GM12878 (cell line): ENCODE measurements around the gene TPRN. TPM values are rescaled to one million over a fixed set of nuclear protein-coding genes. Genes with fewer than 3 reads are reported as not detected.

Experiments
- ASH2L ChIP-seq: fragments of 300-600, 200-600 bp; sonication (generic); IDR thresholded peaks from 2 replicates; pipeline ENCODE4 v1.6.1; 2017; ENCODE audit warnings: low read depth, mild to moderate bottlenecking, borderline replicate concordance
- ATF3 ChIP-seq: IDR thresholded peaks from 2 replicates; pipeline ENCODE4 v1.6.1; 2011; ENCODE audit warnings: low read depth, mild to moderate bottlenecking, low read length, moderate library complexity, borderline replicate concordance; ENCODE audit errors: extremely low read depth
- CBX3 ChIP-seq: fragments of 200-600 bp; sonication (generic); IDR thresholded peaks from 2 replicates; pipeline ENCODE4 v1.6.1; 2016; ENCODE audit warnings: low read depth, borderline replicate concordance
- CBX5 ChIP-seq: sonication (generic); IDR thresholded peaks from 2 replicates; pipeline ENCODE4 v1.6.1; 2016; ENCODE audit warnings: low read depth, moderate library complexity, mild to moderate bottlenecking, inconsistent platforms
- E2F4 ChIP-seq: IDR thresholded peaks from 2 replicates; pipeline ENCODE4 v1.6.1; 2012; ENCODE audit warnings: low read depth, low read length, improper control_type of control experiment
- IKZF1 ChIP-seq: fragments of 450-650 bp; conservative IDR thresholded peaks from 2 replicates; pipeline ENCODE4 v1.6.1; 2017; ENCODE audit warnings: antibody characterized with exemption, mild to moderate bottlenecking
- IKZF2 ChIP-seq, 2 experiments: fragments of 450-650 bp; IDR thresholded peaks; 2 replicates each; pipeline ENCODE4 v1.6.1; 2017; ENCODE audit warnings: mild to moderate bottlenecking in 2 of 2, moderate library complexity in 2 of 2
- KAT2A ChIP-seq: conservative IDR thresholded peaks from 2 replicates; pipeline ENCODE4 v1.6.1; 2011; ENCODE audit warnings: low read depth, low read length; ENCODE audit not compliant: control insufficient read depth
- KLF5 ChIP-seq: fragments of 450-650 bp; IDR thresholded peaks from 2 replicates; pipeline ENCODE4 v1.6.1; 2014; ENCODE audit warnings: mild to moderate bottlenecking; ENCODE audit not compliant: partially characterized antibody
- MEF2B ChIP-seq: fragments of 450-650 bp; IDR thresholded peaks from 2 replicates; pipeline ENCODE4 v1.6.1; 2018; ENCODE audit warnings: mild to moderate bottlenecking, moderate library complexity; ENCODE audit not compliant: partially characterized antibody, poor library complexity, severe bottlenecking
- MTA2 ChIP-seq: fragments of 450-650 bp; IDR thresholded peaks from 2 replicates; pipeline ENCODE4 v1.6.1; 2016; ENCODE audit warnings: low read depth, mild to moderate bottlenecking, moderate library complexity
- MTA3 ChIP-seq: IDR thresholded peaks from 2 replicates; pipeline ENCODE4 v1.6.1; 2012; ENCODE audit warnings: low read length, inconsistent platforms, borderline replicate concordance
- NFXL1 ChIP-seq: fragments of 450-650 bp; IDR thresholded peaks from 2 replicates; pipeline ENCODE4 v1.6.1; 2017; ENCODE audit warnings: antibody characterized with exemption, mild to moderate bottlenecking, borderline replicate concordance
- PAX8 ChIP-seq: fragments of 450-650 bp; IDR thresholded peaks from 2 replicates; pipeline ENCODE4 v1.6.1; 2017; ENCODE audit warnings: mild to moderate bottlenecking, moderate library complexity
- PKNOX1 ChIP-seq: fragments of 450-650 bp; IDR thresholded peaks from 2 replicates; pipeline ENCODE4 v1.6.1; 2016; ENCODE audit warnings: mild to moderate bottlenecking
- RB1 ChIP-seq: fragments of 450-650 bp; formaldehyde crosslinking; IDR thresholded peaks from 2 replicates; pipeline ENCODE4 v1.6.1; 2017; ENCODE audit warnings: mild to moderate bottlenecking, borderline replicate concordance
- SIN3A ChIP-seq: IDR thresholded peaks from 2 replicates; pipeline ENCODE4 v1.6.1; 2012; ENCODE audit warnings: low read depth, low read length, improper control_type of control experiment
- SRF ChIP-seq, 2 experiments: IDR thresholded peaks; 2 replicates each; pipeline ENCODE4 v1.6.1; 2011; ENCODE audit warnings: low read depth in 2 of 2, low read length in 2 of 2, mild to moderate bottlenecking in 1 of 2, moderate library complexity in 1 of 2
- TCF12 ChIP-seq: IDR thresholded peaks from 2 replicates; pipeline ENCODE4 v1.6.1; 2011; ENCODE audit warnings: low read depth, mild to moderate bottlenecking, low read length
- TCF7 ChIP-seq: IDR thresholded peaks from 2 replicates; pipeline ENCODE4 v1.6.1; 2014; ENCODE audit warnings: antibody characterized with exemption, borderline replicate concordance
- USF1 ChIP-seq: IDR thresholded peaks from 2 replicates; pipeline ENCODE4 v1.6.1; 2011; ENCODE audit warnings: borderline replicate concordance, low read depth, mild to moderate bottlenecking, moderate library complexity, mixed read lengths, low read length; ENCODE audit not compliant: insufficient read depth; ENCODE audit errors: extremely low read length
- YY1 ChIP-seq: IDR thresholded peaks from 2 replicates; pipeline ENCODE4 v1.6.1; 2011; ENCODE audit warnings: low read depth, mild to moderate bottlenecking, low read length
- ZBTB11 ChIP-seq: fragments of 450-650 bp; formaldehyde crosslinking; IDR thresholded peaks from 2 replicates; pipeline ENCODE4 v1.5.0; 2022; ENCODE audit warnings: mild to moderate bottlenecking, missing genetic modification characterization
- ZNF24 ChIP-seq: fragments of 450-650 bp; IDR thresholded peaks from 2 replicates; pipeline ENCODE4 v1.6.1; 2017; ENCODE audit warnings: antibody characterized with exemption, mild to moderate bottlenecking
- polyA plus RNA-seq, 11 experiments: library from polyadenylated mRNA; depleted of rRNA in 4 of 11; unstranded in 6 of 11; stranded (reverse) in 5 of 11; fragments of >200 nt; fragmentation: Nextera tagmentation in 4 of 11; fragmentation: Illumina TruSeq in 1 of 11; extraction: Ambion mirVana in 4 of 11; extraction: Trizol in 1 of 11; gene quantifications; 1 replicate in 1 of 11; 2 replicates in 10 of 11; pipeline versions ENCODE4 v1.2.1 to v1.2.3, GENCODE V29; 2011 to 2016; ENCODE audit warnings: inconsistent platforms in 2 of 11, missing spikeins in 2 of 11, low read depth in 1 of 11
- total RNA-seq, 4 experiments: library from RNA; depleted of rRNA in 3 of 4; stranded (reverse); fragments of >200 nt in 3 of 4; fragmentation: Illumina TruSeq in 1 of 4; extraction: Trizol in 1 of 4; gene quantifications; 2 replicates each; pipeline versions ENCODE4 v1.2.1 to v1.2.3, GENCODE V29; 2013 to 2021

The TPRN gene
- total and polyA plus RNA-seq, 10 of the 15 experiments (the other 5 are each of a cell fraction or from before 2014, with no cell fraction given): 0.18 to 19.5 (median 3.1) TPM

- peak; percentile 100 for TF ChIP-seq ATF3
- peak; percentile 83 for TF ChIP-seq KLF5
- TF ChIP-seq CBX5: no peak
- 0 out of 2 replicates have a peak, but pooled peaks have one; percentile 47 for TF ChIP-seq ZNF24
- peak; percentile 78; the same call in 1 of the 2 replicates for TF ChIP-seq TCF12
- peak; percentile 81; the same call in 1 of the 2 replicates for TF ChIP-seq RB1
- no peak for TF ChIP-seq MEF2B
- peak; percentile 90 to 98 for TF ChIP-seq SRF (IDR thresholded peaks at IDR 0.05; ENCODE audit: low read depth in 2 of 2, low read length in 2 of 2)
- TF ChIP-seq KAT2A: no peak
- TF ChIP-seq CBX3: no peak
- TF ChIP-seq SIN3A: peak; percentile 96
- no peak for TF ChIP-seq PKNOX1
- TF ChIP-seq PAX8: no peak
- no peak for TF ChIP-seq MTA3
- no peak for TF ChIP-seq TCF7
- TF ChIP-seq NFXL1: no peak
- peak; percentile 57 for TF ChIP-seq USF1
- TF ChIP-seq MTA2: no peak
- TF ChIP-seq IKZF2 (IDR thresholded peaks at IDR 0.05): no peak; a peak in 1 of 4 replicates
- TF ChIP-seq ASH2L: no peak
- no peak for TF ChIP-seq ZBTB11 (CRISPR knock-in tag)
- TF ChIP-seq E2F4: no peak
- TF ChIP-seq YY1: peak; percentile 95
- TF ChIP-seq IKZF1: peak; percentile 98
Measured at GRCh38 chr9:137188490-137189296, 11.8 kb downstream of the TPRN start, which contains the start of the genes ANAPC2 and SSNA1 (continued).
